H1 (cell line): ENCODE data around the gene FOXL1. TPM values are rescaled to one million over a fixed set of nuclear protein-coding genes. Genes with fewer than 3 reads are reported as not detected.

ENCODE experiments used
- CTCF ChIA-PET: fragments of 300-600 bp; sonication (Branson Sonifier 250); formaldehyde crosslinking; loops from one replicate; lab custom pipeline; 2021; ENCODE audit not compliant: partially characterized antibody; lab: Charles Lee
- POLR2A ChIA-PET: fragments of 300-600 bp; sonication (Branson Sonifier 250); formaldehyde crosslinking; loops from one replicate; lab custom pipeline; 2021; ENCODE audit warnings: inconsistent platforms; ENCODE audit not compliant: partially characterized antibody; lab: Charles Lee
- DNase-seq, 2 experiments: peaks; one replicate each; pipeline versions ENCODE4 v3.0.0 to v3.0.0-alpha.2; 2010 to 2022; ENCODE audit warnings: low spot score in 2 of 2, low read depth in 1 of 2, mixed read lengths in 1 of 2
- FAIRE-seq: peaks from 2 replicates; lab custom pipeline; 2011; peaks lifted over from hg19 to GRCh38; lab: Jason Lieb, UNC
- H2AFZ ChIP-seq: 2 replicates; pipeline ENCODE4 v1.8.1; 2012; ENCODE audit warnings: low read length, inconsistent platforms
- H2AK5ac ChIP-seq: 2 replicates; pipeline ENCODE4 v1.6.1; 2013; ENCODE audit warnings: low read depth, low read length
- H2BK120ac ChIP-seq: replicated peaks from 2 replicates; pipeline ENCODE3; 2013; ENCODE audit warnings: low read depth, low read length, inconsistent platforms
- H2BK12ac ChIP-seq: 2 replicates; pipeline ENCODE4 v1.6.1; 2013; ENCODE audit warnings: low read depth, low read length
- H2BK15ac ChIP-seq: 2 replicates; pipeline ENCODE4 v1.6.1; 2013; ENCODE audit warnings: low read length
- H2BK20ac ChIP-seq: 2 replicates; pipeline ENCODE4 v1.6.1; 2013; ENCODE audit warnings: low read length
- H2BK5ac ChIP-seq: 2 replicates; pipeline ENCODE4 v1.6.1; 2013; ENCODE audit warnings: low read depth, low read length
- H3K14ac ChIP-seq: 2 replicates; pipeline ENCODE4 v1.6.1; 2013; ENCODE audit warnings: inconsistent platforms; ENCODE audit not compliant: insufficient read length
- H3K18ac ChIP-seq: 2 replicates; pipeline ENCODE4 v1.6.1; 2013; ENCODE audit warnings: low read length; ENCODE audit errors: extremely low read depth
- H3K23ac ChIP-seq: 2 replicates; pipeline ENCODE4 v1.6.1; 2013; ENCODE audit warnings: inconsistent platforms; ENCODE audit not compliant: insufficient read length
- H3K23me2 ChIP-seq: 2 replicates; pipeline ENCODE4 v1.6.1; 2013; ENCODE audit warnings: low read depth, low read length
- H3K27ac ChIP-seq: 2 replicates; pipeline ENCODE4 v1.6.1; 2011; ENCODE audit warnings: low read depth, low read length, inconsistent platforms
- H3K27me3 ChIP-seq, 4 experiments: replicated peaks in 1 of 4; 1 replicate in 1 of 4; 2 replicates in 3 of 4; pipeline versions ENCODE4 v1.6.1 to v1.8.1; 2011 to 2013; ENCODE audit warnings: low read length in 3 of 4, mild to moderate bottlenecking in 3 of 4, inconsistent platforms in 2 of 4, mixed read lengths in 2 of 4, moderate library complexity in 1 of 4; ENCODE audit not compliant: control insufficient read depth in 3 of 4, insufficient read depth in 3 of 4; ENCODE audit errors: extremely low read depth in 1 of 4
- H3K36me3 ChIP-seq, 4 experiments: 2 replicates each; pipeline versions ENCODE4 v1.6.1 to v1.8.1; 2011 to 2013; ENCODE audit warnings: mild to moderate bottlenecking in 4 of 4, low read length in 3 of 4, moderate library complexity in 2 of 4, control low read depth in 1 of 4, inconsistent platforms in 1 of 4; ENCODE audit not compliant: insufficient read depth in 4 of 4, control insufficient read depth in 2 of 4
- H3K4ac ChIP-seq: replicated peaks from 2 replicates; pipeline ENCODE3; 2013; ENCODE audit warnings: low read length, low read depth, mixed read lengths, inconsistent platforms; ENCODE audit not compliant: insufficient read length
- H3K4me1 ChIP-seq, 4 experiments: replicated peaks in 1 of 4; 1 replicate in 1 of 4; 2 replicates in 3 of 4; pipeline versions ENCODE4 v1.6.1 to v1.8.1; 2011 to 2013; ENCODE audit warnings: low read length in 3 of 4, inconsistent platforms in 2 of 4, mixed read lengths in 1 of 4; ENCODE audit not compliant: insufficient read depth in 4 of 4, control insufficient read depth in 3 of 4
- H3K4me2 ChIP-seq, 2 experiments: 2 replicates each; pipeline versions ENCODE4 v1.6.1 to v1.8.1; 2011 to 2013; ENCODE audit warnings: low read depth in 2 of 2, low read length in 2 of 2, control low read depth in 1 of 2, inconsistent platforms in 1 of 2, mild to moderate bottlenecking in 1 of 2; ENCODE audit not compliant: insufficient read depth in 1 of 2
- H3K4me3 ChIP-seq, 4 experiments: fragments of 200-600, 300-600 bp in 1 of 4; sonication (generic), shearing (Covaris generic), sonication (Bioruptor Twin) in 1 of 4; 2 replicates each; pipeline versions ENCODE4 v1.5.1 to v1.8.1; 2011 to 2016; ENCODE audit warnings: low read length in 4 of 4, low read depth in 3 of 4, control low read depth in 2 of 4, inconsistent platforms in 2 of 4, mild to moderate bottlenecking in 2 of 4, mixed read lengths in 1 of 4, moderate library complexity in 1 of 4; ENCODE audit not compliant: insufficient read depth in 2 of 4; ENCODE audit errors: extremely low read depth in 1 of 4
- H3K56ac ChIP-seq: replicated peaks from 2 replicates; pipeline ENCODE3; 2013; ENCODE audit warnings: low read depth, mild to moderate bottlenecking, mixed read lengths, low read length, inconsistent platforms; ENCODE audit not compliant: insufficient read length
- H3K79me1 ChIP-seq: 2 replicates; pipeline ENCODE4 v1.6.1; 2013; ENCODE audit warnings: low read depth, low read length, control low read depth
- H3K79me2 ChIP-seq, 2 experiments: 2 replicates each; pipeline versions ENCODE4 v1.6.1 to v1.8.1; 2012 to 2013; ENCODE audit warnings: low read length in 2 of 2, mild to moderate bottlenecking in 2 of 2, inconsistent platforms in 1 of 2; ENCODE audit not compliant: insufficient read depth in 2 of 2, control insufficient read depth in 1 of 2
- H3K9ac ChIP-seq, 4 experiments: replicated peaks in 1 of 4; 1 replicate in 1 of 4; 2 replicates in 3 of 4; pipeline versions ENCODE4 v1.6.1 to v1.8.1; 2011 to 2013; ENCODE audit warnings: low read depth in 3 of 4, low read length in 3 of 4, control low read depth in 2 of 4, mild to moderate bottlenecking in 2 of 4, moderate library complexity in 2 of 4, inconsistent platforms in 1 of 4; ENCODE audit errors: extremely low read depth in 1 of 4
- H3K9me3 ChIP-seq, 2 experiments: 2 replicates each; pipeline versions ENCODE4 v1.6.1 to v1.8.1; 2012 to 2013; ENCODE audit warnings: mild to moderate bottlenecking in 2 of 2, moderate library complexity in 2 of 2, control low read depth in 1 of 2, inconsistent platforms in 1 of 2, low read depth in 1 of 2, low read length in 1 of 2, mixed read lengths in 1 of 2; ENCODE audit not compliant: insufficient read depth in 2 of 2
- H4K20me1 ChIP-seq, 2 experiments: replicated peaks in 1 of 2; 2 replicates each; pipeline versions ENCODE3 to v1.8.1; 2011 to 2013; ENCODE audit warnings: inconsistent platforms in 2 of 2, low read length in 2 of 2, mild to moderate bottlenecking in 1 of 2; ENCODE audit not compliant: insufficient read depth in 2 of 2, control insufficient read depth in 1 of 2
- H4K5ac ChIP-seq: 2 replicates; pipeline ENCODE4 v1.6.1; 2013; ENCODE audit warnings: low read length, low read depth, mixed read lengths, inconsistent platforms; ENCODE audit not compliant: insufficient read length
- H4K8ac ChIP-seq: 2 replicates; pipeline ENCODE4 v1.8.0; 2013; ENCODE audit warnings: mild to moderate bottlenecking, moderate library complexity, low read length, inconsistent platforms; ENCODE audit not compliant: insufficient read depth; ENCODE audit errors: extremely low read depth
- H4K91ac ChIP-seq: replicated peaks from 2 replicates; pipeline ENCODE3; 2013; ENCODE audit warnings: low read length, mixed read lengths, inconsistent platforms; ENCODE audit not compliant: insufficient read length
- CBX5 ChIP-seq: fragments of 300-800, 300-1000 bp; sonication (generic); IDR thresholded peaks from 2 replicates; pipeline ENCODE4 v1.7.1; 2016; ENCODE audit warnings: antibody characterized with exemption, low read length, low read depth
- EGR1 ChIP-seq: IDR thresholded peaks from 2 replicates; pipeline ENCODE4 v1.6.1; 2011; ENCODE audit warnings: low read depth, low read length, borderline replicate concordance
- MAFK ChIP-seq: IDR thresholded peaks from 2 replicates; pipeline ENCODE4 v1.6.1; 2012; ENCODE audit warnings: low read depth, mild to moderate bottlenecking, improper control_type of control experiment, low read length
- POLR2A ChIP-seq, 2 experiments: IDR thresholded peaks; 1 replicate in 1 of 2; 2 replicates in 1 of 2; pipeline ENCODE4 v1.6.1; 2011; ENCODE audit warnings: low read depth in 2 of 2, low read length in 2 of 2, mild to moderate bottlenecking in 2 of 2; ENCODE audit errors: control extremely low read depth in 1 of 2
- SIX5 ChIP-seq: IDR thresholded peaks from 2 replicates; pipeline ENCODE4 v1.6.1; 2011; ENCODE audit warnings: mild to moderate bottlenecking, low read depth, low read length
- TAF1 ChIP-seq: IDR thresholded peaks from 2 replicates; pipeline ENCODE4 v1.6.1; 2011; ENCODE audit warnings: mild to moderate bottlenecking, low read depth, low read length
- WGBS, 2 experiments: shearing (Covaris generic) in 1 of 2; methylation state at CpG; one replicate each; pipeline versions ENCODE4 v1.1.6 to v1.1.7; 2013 to 2015; ENCODE audit warnings: low lambda C conversion rate in 2 of 2, mixed read lengths in 2 of 2, inconsistent platforms in 1 of 2, low coverage in 1 of 2, missing lambda C conversion rate in 1 of 2; ENCODE audit not compliant: insufficient replicate concordance in 2 of 2, insufficient coverage in 1 of 2, insufficient read length in 1 of 2; ENCODE audit errors: extremely low coverage in 1 of 2, missing lambda C conversion rate in 1 of 2; 5-methylcytosine and 5-hydroxymethylcytosine counted together
- polyA plus RNA-seq, 7 experiments: library from polyadenylated mRNA; depleted of rRNA in 3 of 7; stranded (reverse) in 5 of 7; unstranded in 2 of 7; fragments of >200 nt in 5 of 7; fragments of 200-250 nt in 2 of 7; gene quantifications; 1 replicate in 5 of 7; 2 replicates in 1 of 7; 4 replicates in 1 of 7; pipeline versions ENCODE4 v1.2.1 to v1.2.3, GENCODE V29; 2011 to 2013; ENCODE audit warnings: missing spikeins in 2 of 7, mixed read lengths in 2 of 7
- total RNA-seq: library from RNA; stranded (reverse); fragmentation: NEBNext Ultra II Directional; extraction: Animal tissue kit (Norgen Biotek cat#: 25700); gene quantifications from 2 replicates; pipeline ENCODE4 v1.2.1, GENCODE V29; 2021

Gene FOXL1
- total and polyA plus RNA-seq, 2 of the 8 experiments (the other 6 are each of a cell fraction or from before 2014, with no cell fraction given): 0.03 TPM; not detected in 1

GRCh38 chr16:86585821-86586611, 7.7 kb downstream of the FOXL1 start:
- DNase-seq: no peak
- no peak overlapping the region for H3K4ac ChIP-seq
- H3K79me1 ChIP-seq: no peaks in the 10 kb centered on the region
- no peak overlapping the region for H3K18ac ChIP-seq
- no peak overlapping the region for H2BK12ac ChIP-seq
- no peak overlapping the region for H2AK5ac ChIP-seq
- H3K4me3 ChIP-seq: no peak overlapping the region
- no peak overlapping the region for H2AFZ ChIP-seq
- no peak overlapping the region for H2BK120ac ChIP-seq
- no peaks in the 10 kb centered on the region for H3K4me1 ChIP-seq
- H4K91ac ChIP-seq: no peak overlapping the region
- H3K14ac ChIP-seq: no peak overlapping the region
- peaks cover 5 to 27% (median 10%) of the 10 kb centered on the region in 4 experiments for H3K27me3 ChIP-seq
- ChIA-PET CTCF (interaction anchor here (1.8 kb wide), 1 partner anchor 8 kb away, joined by 5 read pairs; no protein-coding TSS in a partner anchor), POLR2A (no interaction called here)
- H4K5ac ChIP-seq: no peak overlapping the region
- H3K79me2 ChIP-seq: no peaks in the 10 kb centered on the region
- H2BK20ac ChIP-seq: no peak overlapping the region
- H3K56ac ChIP-seq: no peak overlapping the region
- peaks cover 0 to 6% of the 10 kb centered on the region in 2 experiments for H4K20me1 ChIP-seq
- H2BK15ac ChIP-seq: no peak overlapping the region
- no peak overlapping the region for H3K27ac ChIP-seq
- 85% methylated on average over 10 of the region's 10 CpGs; no CpG with 5 or more reads in 1 of the 2 experiments for WGBS, 2 experiments
- peaks cover 13% of the 10 kb centered on the region; the same call in 1 of the 2 replicates for H3K23me2 ChIP-seq
- FAIRE-seq: no peak
- H3K9ac ChIP-seq: no peak overlapping the region
- H3K9me3 ChIP-seq: no peaks in the 10 kb centered on the region
- H3K36me3 ChIP-seq: no peaks in the 10 kb centered on the region
- TF ChIP-seq SIX5 (no peak), CBX5 (no peak), TAF1 (no peak), MAFK (no peak), POLR2A (IDR thresholded peaks at IDR 0.05; ENCODE audit: control extremely low read depth in 1 of 2, low read depth in 2 of 2, low read length in 2 of 2) (no peak), EGR1 (no peak)
- H3K23ac ChIP-seq: no peak overlapping the region
- H4K8ac ChIP-seq: no peak overlapping the region
- H3K4me2 ChIP-seq: no peak overlapping the region
- no peak overlapping the region for H2BK5ac ChIP-seq
